GM12892 (cell line): ENCODE results near the gene MPPED1.

Source experiments
- DNase-seq: peaks from one replicate; pipeline ENCODE4 v3.0.0; 2011; ENCODE audit not compliant: insufficient read length
- FAIRE-seq: peaks from 2 replicates; lab custom pipeline; 2011; peaks lifted over from hg19 to GRCh38; lab: Jason Lieb, UNC
- POLR2A ChIP-seq: IDR thresholded peaks from 2 replicates; pipeline ENCODE4 v1.6.1; 2011; ENCODE audit warnings: low read depth, low read length, control low read depth
- POLR2AphosphoS5 ChIP-seq: IDR thresholded peaks from 2 replicates; pipeline ENCODE4 v1.6.1; 2011; ENCODE audit warnings: low read depth, low read length, control low read depth
- TAF1 ChIP-seq: IDR thresholded peaks from 2 replicates; pipeline ENCODE4 v1.6.1; 2011; ENCODE audit warnings: low read depth, mild to moderate bottlenecking, control low read depth, low read length, borderline replicate concordance

Gene MPPED1

DNA sequence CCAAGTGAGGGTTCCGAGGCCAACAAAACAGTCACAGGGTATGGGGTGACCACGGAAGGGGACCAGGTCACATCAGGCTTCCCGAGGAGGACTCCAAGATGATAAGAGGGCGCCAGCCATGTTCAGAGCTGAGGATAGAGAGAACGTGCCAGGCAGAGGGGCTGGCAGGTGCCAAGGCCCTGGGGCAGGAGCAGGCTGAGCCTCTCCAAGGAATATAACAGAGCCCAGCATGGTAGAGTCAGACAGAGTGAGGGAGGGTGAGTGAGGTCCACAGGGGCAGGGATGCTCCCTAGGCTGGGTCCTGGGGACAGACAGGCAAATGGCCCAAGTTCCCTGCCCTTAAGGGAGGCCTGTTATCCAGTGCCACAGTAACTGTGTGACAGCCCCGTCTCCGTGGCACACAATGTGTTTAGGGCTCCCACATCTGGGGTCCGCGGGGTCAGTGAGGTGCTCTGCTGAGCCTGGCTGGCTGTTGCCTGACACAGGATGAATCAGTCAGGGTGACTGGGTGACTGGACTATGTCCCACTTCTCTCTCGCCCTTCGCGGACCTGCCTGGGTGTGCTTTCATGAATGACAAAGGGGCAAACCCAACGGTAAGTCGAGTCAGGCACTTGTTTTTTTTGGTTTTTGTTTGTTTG lies 105.3 kb downstream of the MPPED1 start:
- TF ChIP-seq POLR2AphosphoS5 (no peak), TAF1 (no peak), POLR2A (no peak)
- DNase-seq = no peak
- FAIRE-seq = no peak

DNA sequence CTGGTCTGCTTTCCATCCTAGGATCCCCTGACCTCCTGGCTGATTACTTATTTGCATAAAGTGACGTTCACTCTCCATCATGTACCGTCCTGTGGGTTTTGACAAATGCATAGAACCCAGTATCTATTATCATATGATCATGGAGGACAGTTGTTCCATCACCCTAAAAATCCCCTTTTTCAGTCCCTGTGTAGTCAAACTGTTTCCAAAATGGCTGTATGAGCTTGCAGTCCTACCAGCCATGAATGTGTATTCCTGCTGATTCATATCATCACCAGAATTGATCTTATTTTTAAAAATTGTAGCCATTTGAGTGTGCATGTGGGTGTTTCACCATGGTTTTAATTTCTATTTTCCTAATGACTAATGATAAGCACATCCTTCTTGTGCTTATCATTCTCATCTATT lies 108.8 kb downstream of the MPPED1 start:
- DNase-seq = no peak

DNA sequence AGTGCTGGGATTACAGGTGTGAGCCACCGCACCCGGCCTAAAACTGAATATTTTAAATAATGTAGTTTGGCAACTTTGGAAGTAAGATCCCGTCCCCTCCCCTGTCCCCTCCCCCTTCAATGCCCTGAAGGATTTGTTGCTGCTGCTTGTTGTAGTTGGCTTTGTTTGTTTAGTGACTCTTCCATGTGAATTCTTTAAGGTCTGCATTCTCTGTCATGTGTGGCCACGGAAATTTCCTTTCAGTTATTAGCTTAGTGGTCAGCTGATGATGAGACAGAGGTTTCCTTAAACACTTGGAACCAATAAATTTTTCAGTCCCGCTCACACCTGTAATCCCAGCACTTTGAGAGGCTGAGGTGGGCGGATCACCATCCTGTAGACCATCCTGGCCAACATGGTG lies 109.9 kb downstream of the MPPED1 start:
- TF ChIP-seq POLR2A = no peak
- FAIRE-seq (no peak), DNase-seq (no peak)

More for the DNA sequence above, 108.8 kb downstream of the MPPED1 start:
- TF ChIP-seq TAF1 (no peak), POLR2AphosphoS5 (no peak), POLR2A (no peak)
- FAIRE-seq = no peak

DNA sequence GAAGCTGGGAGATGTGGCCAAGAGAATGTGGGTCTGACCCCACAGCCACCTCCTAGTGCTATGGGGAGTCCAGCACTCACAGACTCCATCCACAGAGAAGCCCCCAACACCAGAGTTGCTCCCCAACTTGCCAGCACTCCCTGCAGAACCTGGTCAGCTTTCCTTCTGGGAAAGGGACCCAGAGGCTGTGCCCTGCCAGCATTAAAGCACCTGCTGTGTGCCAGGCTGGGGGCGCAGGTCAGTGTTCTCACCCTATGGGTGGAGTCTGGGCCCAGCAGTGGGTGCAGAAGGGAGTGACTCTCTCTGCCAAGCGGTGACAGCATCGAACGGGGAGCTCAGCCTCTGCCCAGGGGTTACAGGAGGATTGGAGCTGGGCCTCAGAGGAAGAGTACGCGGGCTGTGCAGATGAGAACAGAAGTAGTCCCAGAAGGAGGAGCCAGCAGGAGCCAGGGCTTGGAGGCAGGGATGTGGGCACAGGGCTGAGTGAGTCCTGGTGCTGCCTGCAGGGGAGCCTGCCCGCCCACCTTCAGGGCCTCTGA lies 114.4 kb downstream of the MPPED1 start:
- TF ChIP-seq POLR2A = no peak
- no peak for TF ChIP-seq TAF1
- no peak for TF ChIP-seq POLR2AphosphoS5
- DNase-seq (no peak), FAIRE-seq (no peak)

DNA sequence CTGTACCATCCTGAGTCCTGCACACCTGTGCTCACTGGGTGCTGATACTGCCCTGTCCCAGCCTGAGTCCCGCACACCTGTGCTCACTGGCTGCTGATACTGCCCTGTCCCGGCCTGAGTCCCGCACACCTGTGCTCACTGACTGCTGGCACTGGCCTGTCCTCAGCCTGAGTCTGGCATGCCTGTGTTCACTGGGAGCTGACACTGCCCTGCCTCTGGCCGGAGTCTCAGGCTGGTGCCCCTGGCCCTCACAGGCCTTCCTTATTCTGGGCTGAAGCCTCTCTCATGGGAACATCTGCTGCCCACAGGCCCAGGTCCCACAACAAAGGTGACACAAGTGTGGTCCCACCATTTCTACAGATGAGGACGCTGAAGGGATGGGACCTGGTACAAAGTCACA lies 115.1 kb downstream of the MPPED1 start:
- DNase-seq (no peak), FAIRE-seq (no peak)
- TF ChIP-seq TAF1 (no peak), POLR2AphosphoS5 (no peak), POLR2A (no peak)

DNA sequence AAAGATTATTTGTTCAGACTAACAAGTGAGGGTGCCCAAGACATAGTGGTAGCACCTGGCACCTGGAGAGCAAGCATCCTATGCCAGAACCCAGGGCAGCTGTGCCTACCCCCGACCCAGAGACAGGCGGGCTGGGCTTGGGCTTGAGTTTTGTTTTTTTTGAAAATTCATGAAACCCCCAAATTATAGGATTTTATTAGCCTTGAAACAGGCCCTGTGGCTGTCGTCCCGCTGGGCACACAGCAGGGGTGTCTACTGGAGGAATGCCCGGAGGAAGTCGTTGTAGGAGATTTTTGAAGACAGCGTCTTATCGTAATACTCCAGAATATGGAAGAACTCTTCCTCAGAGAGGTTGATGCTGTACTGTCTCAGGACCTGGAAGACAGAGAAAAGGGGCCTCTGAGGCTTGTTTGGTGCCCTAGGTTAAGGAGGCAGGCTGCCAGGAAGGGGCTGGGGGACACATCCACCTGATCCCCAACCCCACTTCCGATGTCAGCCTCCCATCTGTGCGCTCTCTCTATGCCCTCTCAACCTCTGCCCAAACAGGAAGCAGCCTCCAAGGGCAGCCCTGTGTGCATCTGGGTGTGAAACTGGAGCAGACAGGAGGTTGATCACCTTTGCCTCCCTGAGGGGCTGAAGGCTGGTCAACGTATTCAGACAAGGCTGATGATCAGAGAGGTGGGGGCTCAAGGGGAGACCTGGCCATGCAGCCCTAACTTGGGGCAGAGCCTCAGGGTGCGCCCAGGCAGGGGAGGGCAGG lies 117.0 kb downstream of the MPPED1 start:
- DNase-seq = no peak
- no peak for TF ChIP-seq TAF1
- TF ChIP-seq POLR2AphosphoS5 = no peak
- TF ChIP-seq POLR2A = no peak
- FAIRE-seq = no peak

DNA sequence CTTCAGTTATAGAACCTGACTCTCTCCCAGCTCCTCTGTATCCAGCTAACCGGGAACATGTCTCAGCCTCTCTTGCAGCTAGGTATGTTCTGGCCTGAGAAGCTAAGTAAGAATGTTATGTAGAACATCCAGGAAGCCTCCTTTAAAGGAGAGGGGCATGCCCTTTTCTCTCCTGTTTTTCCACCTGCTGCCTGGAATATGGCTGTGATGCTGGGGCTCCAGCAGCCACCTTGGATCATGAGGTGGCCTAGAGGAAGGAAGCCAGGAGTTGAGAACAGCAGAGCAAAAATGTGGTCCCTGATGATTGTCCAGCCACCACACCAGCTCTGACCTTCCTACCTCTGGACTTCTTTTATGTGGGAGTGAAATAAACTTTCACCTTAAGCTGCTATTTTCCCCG lies 117.6 kb downstream of the MPPED1 start:
- TF ChIP-seq TAF1 (no peak), POLR2A (no peak), POLR2AphosphoS5 (no peak)
- FAIRE-seq = no peak
- no peak for DNase-seq

DNA sequence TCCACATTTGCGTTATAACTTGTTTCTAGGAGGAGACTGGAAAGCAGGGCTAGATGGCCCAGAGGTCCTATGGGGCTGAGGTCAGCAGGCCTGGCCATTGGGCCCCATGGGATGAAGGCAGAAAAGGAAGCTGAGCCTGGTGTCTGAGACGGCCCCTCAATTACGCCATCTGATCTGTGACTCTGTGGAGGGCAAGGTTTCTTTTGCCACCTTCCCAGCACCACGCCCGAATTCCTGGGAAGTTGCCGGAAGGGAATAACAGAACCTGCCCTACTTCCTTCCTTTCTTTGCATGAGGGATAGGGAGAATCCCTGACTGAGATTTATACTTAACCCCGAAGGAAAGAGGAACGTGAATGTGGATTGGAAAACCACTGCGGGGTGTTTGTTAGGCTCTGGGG lies 118.1 kb downstream of the MPPED1 start:
- DNase-seq (no peak), FAIRE-seq (no peak)
- TF ChIP-seq TAF1 (no peak), POLR2AphosphoS5 (no peak), POLR2A (no peak)

DNA sequence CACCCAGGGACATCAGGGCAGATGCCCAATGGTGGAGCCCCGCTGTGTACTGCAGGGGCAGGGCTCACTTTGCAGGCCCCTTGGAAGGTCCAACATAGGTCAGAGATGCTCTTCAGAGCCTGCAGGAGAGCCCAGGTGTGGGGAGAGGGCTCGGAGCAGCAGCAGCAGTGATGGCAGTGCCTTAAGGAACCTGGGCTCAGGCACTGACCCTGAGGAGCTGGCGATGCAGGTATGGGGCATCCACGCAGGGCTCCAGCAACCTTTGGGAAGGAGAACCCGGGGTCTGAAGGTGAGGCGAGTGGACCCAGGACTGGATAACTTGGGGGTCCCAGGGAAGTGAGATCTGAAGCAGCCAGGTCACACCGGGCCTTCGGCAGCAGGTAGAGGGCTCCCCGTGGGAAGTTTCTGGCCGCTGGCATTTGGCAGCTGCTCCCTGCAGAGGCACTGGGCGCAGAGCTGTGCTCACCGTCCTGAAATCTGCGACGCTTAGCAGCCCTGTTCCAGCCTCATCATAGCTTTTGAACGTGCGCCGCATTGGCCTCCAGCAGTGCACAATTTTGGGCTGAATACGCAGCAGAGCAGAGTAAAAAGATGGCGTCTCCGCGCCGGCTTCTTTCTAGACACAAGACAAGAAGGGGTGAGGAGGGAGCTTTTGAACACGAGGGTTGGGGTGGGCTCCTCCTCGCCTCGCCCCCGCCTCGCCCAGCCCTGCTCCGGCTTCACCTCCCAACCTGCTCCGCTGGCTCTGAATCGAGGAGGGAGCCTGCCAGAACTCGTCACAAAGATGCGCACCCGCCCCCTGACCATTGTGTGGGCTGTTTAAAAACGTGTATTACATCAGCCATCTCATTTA lies 118.8 kb downstream of the MPPED1 start:
- DNase-seq (no peak), FAIRE-seq (no peak)
- TF ChIP-seq POLR2A (no peak), POLR2AphosphoS5 (no peak), TAF1 (no peak)

DNA sequence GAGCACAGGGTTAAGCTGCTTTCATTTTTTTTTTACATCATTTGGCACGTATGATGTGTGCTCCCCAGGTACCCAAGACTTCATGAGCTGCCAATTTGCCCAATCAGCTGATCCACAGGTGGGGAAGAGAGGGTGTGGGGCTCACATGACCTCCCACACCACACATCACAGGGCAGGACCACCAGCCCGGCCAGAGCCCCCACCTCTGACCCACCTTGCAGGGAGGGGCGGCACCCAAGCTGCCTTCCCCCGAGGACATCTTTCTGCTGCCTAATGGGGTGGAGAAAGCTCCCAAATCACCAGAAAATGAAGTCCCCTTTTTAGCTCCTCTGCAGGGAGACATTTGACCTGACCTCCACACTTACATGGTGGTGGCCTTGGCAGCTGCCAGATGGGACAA lies 119.8 kb downstream of the MPPED1 start:
- DNase-seq (no peak), FAIRE-seq (no peak)
- TF ChIP-seq TAF1 (no peak), POLR2A (no peak), POLR2AphosphoS5 (no peak)

DNA sequence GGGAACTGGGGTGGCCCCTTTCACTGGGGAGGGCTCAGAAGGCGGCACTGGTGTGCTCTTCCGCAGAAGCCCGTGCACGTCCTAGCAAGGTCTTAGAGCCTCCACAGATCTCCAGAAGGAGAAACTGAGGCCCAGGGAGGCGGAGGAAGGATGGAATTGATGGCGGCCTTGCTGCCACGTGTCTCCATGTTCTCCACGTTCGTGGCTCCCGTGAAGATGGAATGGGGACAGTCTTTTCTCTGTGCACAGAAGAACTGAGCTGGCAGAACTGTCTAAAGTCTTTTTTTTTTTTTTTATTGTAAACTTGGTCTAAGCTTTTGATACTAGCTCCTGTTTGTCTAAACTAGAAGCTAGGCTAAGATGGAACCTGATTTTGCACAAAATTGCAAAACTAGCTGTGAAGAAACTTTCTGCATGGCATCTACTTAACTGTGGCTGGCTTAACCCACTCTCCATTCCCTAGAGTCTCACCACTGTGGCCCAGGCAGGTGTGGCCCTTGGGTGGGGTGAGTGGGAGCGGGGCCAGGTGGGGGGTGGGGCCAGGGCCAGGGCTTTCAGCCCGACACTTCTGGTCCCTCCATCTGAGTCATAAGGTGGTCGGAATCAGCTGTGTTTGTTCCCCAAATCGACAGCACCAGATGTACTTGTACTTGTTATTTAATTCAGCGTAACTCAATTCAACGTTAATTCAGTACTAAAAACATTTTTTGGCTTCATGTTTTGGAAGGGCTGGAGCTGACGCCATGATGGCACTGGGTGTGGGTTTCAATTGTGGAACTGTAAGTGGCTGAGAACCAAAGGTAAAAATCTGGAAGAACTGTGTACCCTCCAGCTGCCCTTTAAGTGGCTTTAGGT lies 120.7 kb downstream of the MPPED1 start:
- TF ChIP-seq POLR2A (no peak), POLR2AphosphoS5 (no peak)
- no peak for FAIRE-seq
- no peak for DNase-seq
